ENCODE measurements around the gene PRDM11.

PRDM11 gene

DNA sequence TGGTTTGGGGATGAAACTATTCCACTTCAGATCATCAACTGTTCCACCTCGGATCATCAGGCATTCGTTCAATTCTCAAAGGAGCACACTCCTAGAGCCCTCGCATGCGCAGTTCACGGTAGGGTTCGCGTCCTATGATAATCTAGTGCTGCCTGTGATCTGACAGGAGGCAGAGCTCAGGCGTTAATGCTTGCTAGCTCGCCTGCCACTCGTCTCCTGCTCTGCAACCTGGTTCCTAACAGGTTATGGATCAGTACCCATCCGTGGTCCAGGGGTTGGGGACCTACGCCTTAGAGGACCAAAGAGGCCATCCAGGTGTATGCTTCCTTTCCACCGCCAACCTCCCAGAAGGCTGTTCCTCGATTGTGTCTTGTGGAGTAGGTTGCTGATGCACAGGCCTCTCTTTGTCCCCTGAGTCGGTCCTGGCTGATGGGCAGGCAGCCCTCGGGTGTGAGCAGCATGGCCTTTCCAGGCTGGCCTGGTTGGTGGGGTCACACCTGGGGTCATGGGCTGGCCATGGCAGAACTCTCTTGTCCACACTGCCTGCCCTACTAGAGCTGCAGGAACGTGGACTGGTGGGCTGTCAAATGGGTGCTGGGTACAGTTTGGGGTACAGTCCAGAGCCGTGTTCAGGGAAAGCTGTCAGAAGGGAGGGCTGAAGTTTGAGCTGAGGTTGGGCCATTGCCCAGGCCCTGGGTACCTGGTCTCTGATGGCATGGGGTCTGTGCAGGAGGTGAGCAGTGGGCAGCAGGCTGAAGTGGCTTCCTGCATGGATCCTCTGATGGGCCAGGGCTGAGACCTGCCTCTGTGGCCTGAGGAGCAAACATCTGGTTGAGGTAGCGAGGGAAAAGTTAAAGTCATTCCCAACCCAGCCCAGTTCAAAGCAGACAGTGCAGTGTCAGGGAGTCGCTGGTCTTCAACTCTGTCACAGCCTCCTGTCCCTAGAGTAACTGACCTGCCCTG is 11.1 kb downstream of the PRDM11 start:
- no peak overlapping the region for H3K4me3 ChIP-seq (ENCODE audit: low read depth, low read length)
- TF ChIP-seq, protein P1, sequence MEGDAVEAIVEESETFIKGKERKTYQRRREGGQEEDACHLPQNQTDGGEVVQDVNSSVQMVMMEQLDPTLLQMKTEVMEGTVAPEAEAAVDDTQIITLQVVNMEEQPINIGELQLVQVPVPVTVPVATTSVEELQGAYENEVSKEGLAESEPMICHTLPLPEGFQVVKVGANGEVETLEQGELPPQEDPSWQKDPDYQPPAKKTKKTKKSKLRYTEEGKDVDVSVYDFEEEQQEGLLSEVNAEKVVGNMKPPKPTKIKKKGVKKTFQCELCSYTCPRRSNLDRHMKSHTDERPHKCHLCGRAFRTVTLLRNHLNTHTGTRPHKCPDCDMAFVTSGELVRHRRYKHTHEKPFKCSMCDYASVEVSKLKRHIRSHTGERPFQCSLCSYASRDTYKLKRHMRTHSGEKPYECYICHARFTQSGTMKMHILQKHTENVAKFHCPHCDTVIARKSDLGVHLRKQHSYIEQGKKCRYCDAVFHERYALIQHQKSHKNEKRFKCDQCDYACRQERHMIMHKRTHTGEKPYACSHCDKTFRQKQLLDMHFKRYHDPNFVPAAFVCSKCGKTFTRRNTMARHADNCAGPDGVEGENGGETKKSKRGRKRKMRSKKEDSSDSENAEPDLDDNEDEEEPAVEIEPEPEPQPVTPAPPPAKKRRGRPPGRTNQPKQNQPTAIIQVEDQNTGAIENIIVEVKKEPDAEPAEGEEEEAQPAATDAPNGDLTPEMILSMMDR (conservative IDR thresholded peaks at IDR 0.05; ENCODE audit: low read depth, low read length) = no peak
- DNase-seq (ENCODE audit: low read depth) = no peak

DNA sequence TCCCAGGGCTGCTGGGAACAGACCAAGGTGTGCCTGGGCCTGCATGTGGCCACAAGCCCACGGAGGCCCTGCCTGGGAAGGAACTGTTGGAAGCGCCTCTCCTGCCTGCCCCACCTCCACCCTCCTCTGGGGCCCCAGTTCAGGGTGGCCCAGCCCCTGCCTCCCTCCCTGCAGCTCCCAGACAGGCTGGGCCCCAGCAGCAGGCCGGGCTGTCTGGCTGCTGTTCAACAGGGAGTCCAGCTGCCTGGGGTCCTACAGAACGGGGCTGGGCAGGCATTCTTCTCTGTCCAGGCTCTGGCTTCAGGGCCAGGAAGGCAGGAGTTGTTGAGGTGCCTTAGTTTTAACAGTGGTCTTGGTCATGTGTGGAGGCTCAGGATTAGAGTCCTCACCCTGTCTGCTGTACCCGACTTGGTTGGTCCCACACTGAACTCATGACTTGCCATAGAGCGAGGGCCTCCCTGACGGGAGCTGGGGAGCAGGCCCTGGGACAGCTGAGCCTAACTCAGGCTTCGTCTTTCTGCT is 11.8 kb downstream of the PRDM11 start:
- DNase-seq (ENCODE audit: low read depth) = peak; percentile 58
- no peak overlapping the region for H3K4me3 ChIP-seq (ENCODE audit: low read depth, low read length)
- TF ChIP-seq, protein P1 (conservative IDR thresholded peaks at IDR 0.05; ENCODE audit: low read depth, low read length) = no peak

DNA sequence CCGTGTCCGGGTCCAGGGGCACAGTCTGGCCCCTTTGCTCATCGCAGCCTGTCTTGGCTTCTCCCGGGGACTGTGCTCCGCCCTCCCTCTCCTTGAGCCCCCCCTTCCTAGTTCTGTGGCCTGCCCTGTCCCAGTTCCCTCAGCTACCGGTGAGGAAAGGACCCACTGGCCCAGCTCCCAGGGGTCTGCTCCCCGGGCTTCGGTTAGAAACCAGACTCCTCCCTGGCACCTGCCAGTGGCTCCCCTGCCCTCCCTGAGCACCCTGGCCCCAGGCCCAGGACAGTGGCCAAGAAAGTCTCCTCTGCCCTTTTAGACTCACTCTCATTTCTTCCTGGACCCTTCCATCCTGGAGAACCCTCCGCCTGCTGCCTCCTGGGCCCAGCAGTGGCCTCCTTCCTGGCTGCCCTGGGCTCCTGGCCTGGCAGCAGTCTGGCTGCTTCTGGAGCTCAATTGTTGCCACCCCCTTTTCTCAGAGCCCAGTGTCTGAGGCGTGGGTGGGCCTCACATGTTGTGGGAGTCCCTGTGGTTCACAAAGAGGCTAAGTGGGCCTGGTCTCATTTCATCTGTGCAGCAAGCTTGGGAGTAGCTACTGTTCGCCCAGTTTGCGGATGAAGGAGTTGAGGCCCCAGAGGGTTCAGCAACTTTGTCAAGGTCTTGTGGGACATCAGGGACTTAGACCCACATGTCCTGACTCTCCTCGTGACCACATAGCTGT is 12.6 kb downstream of the PRDM11 start:
- TF ChIP-seq, protein P1 (conservative IDR thresholded peaks at IDR 0.05; ENCODE audit: low read depth, low read length) = no peak
- no peak for DNase-seq (ENCODE audit: low read depth)
- H3K4me3 ChIP-seq (ENCODE audit: low read depth, low read length) = no peak overlapping the region

DNA sequence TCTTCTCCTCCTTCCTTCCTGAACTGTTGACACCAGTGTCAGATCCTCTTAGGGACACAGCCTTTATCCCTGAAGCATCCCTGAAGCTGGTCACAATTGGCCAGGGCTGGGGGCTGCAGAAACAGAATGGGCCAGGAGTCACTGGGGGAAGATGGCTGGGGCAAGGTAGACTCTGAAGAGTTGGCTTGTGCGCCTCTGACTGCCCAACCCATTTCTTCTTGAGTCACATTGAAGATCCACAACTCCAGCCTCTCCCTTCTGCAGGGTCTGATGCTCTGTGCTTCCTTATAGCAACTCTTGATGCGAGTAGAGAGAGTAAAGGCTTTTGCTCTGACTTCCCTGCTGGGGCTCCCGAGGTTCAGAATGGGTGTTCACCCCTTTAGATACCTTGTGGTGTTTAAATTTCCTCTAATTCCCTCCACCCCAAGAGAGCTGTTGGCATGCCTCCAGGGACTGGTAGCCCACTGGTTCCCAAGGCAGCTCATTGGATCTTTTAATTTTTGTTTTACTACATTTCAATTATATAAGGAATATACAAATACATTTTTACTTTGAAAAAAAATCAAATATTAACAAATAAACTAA is 13.4 kb downstream of the PRDM11 start:
- TF ChIP-seq, protein P1 (conservative IDR thresholded peaks at IDR 0.05; ENCODE audit: low read depth, low read length) = no peak
- no peak overlapping the region for H3K4me3 ChIP-seq (ENCODE audit: low read depth, low read length)
- DNase-seq (ENCODE audit: low read depth) = no peak

DNA sequence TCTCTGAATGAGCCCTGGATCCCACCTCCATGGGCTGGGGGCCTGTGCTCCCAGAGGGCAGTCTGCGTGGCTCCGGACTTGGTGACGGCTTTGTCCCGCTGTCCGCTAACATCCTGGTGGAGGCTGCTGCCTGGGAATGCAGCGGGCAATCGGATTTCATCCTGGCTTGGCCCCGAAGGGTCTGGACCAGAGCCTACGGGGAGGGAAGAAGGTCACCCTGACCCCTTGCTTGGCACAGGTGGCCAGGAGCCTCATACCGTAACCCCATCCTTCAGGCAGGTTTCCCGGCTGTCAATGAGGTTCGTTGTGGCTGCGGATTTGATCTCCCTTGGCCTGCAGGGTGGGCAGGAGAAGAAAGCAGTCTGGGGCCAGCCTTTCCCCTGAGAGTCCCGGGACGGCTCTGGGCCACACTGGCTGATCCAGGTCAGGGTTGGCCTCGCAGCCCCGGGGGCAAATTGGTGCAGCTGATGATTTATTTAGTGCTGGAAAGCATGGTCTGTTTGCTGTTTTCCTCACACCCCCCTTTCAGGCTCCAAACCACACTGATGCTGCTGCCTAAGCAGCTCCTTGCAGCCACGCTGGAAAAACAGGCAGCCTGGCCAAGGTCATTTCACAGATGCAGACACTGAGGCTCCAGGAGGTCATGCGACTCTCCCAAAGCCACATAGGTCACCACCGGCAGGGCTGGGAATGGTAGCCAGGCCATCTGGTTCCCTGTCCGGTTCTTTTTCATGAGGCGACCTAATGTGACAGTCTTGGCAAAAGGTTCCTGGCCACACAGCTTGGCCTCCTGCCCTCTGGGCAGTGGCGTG is 15.0 kb downstream of the PRDM11 start:
- DNase-seq (ENCODE audit: low read depth) = no peak
- H3K4me3 ChIP-seq (ENCODE audit: low read depth, low read length) = no peak overlapping the region
- TF ChIP-seq, protein P1 (conservative IDR thresholded peaks at IDR 0.05; ENCODE audit: low read depth, low read length) = no peak

DNA sequence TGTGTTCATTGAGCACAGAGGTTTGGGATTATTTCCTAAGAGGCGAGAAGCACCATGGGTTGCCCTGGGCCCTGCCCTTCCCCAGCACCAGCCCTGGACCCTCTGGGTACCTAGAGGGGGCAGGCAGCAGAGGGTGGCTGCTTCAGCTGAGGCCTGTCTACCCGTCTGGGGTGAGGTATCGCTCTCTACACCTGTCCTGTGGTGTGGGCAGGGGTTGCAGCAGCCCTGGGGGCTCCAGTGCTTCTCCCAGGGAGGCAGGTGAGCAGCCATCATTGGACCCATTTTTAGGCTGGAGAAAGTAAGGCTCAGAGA is 15.6 kb downstream of the PRDM11 start:
- no peak overlapping the region for H3K4me3 ChIP-seq (ENCODE audit: low read depth, low read length)
- TF ChIP-seq, protein P1 (conservative IDR thresholded peaks at IDR 0.05; ENCODE audit: low read depth, low read length) = no peak
- no peak for DNase-seq (ENCODE audit: low read depth)
